Upper lobe of right lung (tissue), 1 donor: ENCODE data around the gene ZSCAN21. TPM values are rescaled to one million over a fixed set of nuclear protein-coding genes. Genes with fewer than 3 reads are reported as not detected.

Experiments
- ATAC-seq: fragments of 200-7000 bp; cut with Tn5 transposase; one replicate; pipeline ENCODE4 v1.9.1; 2020; ENCODE audit warnings: mild to moderate bottlenecking, moderate library complexity
- DNase-seq: peaks from one replicate; pipeline ENCODE4 v3.0.0-alpha.2; 2020
- H3K27ac ChIP-seq: fragments of 200-600 bp; one replicate; pipeline ENCODE4 v1.8.0; 2022
- H3K27me3 ChIP-seq: fragments of 200-600 bp; one replicate; pipeline ENCODE4 v1.8.0; 2022; ENCODE audit warnings: mild to moderate bottlenecking
- H3K36me3 ChIP-seq: fragments of 200-600 bp; one replicate; pipeline ENCODE4 v1.8.0; 2022
- H3K4me1 ChIP-seq: fragments of 200-600 bp; one replicate; pipeline ENCODE4 v1.8.0; 2022
- H3K4me3 ChIP-seq: fragments of 200-600 bp; one replicate; pipeline ENCODE4 v1.8.0; 2022; ENCODE audit warnings: mild to moderate bottlenecking
- H3K9me3 ChIP-seq: fragments of 200-600 bp; one replicate; pipeline ENCODE4 v1.8.0; 2022
- intact Hi-C: fragments of 100-400 bp; cut with DNase I; formaldehyde crosslinking; loops from one replicate; pipeline ENCODE4 v1.11.0; 2022
- total RNA-seq: library from RNA; stranded (reverse); fragmentation: NEBNext Ultra II Directional; extraction: Animal tissue kit (Norgen Biotek cat#: 25700); gene quantifications from one replicate; pipeline ENCODE4 v1.2.1, GENCODE V29; 2021
- TF ChIP-seq, protein P1 (sequence below): fragments of 200-600 bp; IDR thresholded peaks from one replicate; pipeline ENCODE4 v1.8.0; 2022; ENCODE audit warnings: antibody characterized with exemption
- donor health status: DM: no; HTN: yes; CAD: no; lungs with severe emphysema.

Gene ZSCAN21
- total RNA-seq, 1 donor from 2014 or later: 10.0 TPM

DNA sequence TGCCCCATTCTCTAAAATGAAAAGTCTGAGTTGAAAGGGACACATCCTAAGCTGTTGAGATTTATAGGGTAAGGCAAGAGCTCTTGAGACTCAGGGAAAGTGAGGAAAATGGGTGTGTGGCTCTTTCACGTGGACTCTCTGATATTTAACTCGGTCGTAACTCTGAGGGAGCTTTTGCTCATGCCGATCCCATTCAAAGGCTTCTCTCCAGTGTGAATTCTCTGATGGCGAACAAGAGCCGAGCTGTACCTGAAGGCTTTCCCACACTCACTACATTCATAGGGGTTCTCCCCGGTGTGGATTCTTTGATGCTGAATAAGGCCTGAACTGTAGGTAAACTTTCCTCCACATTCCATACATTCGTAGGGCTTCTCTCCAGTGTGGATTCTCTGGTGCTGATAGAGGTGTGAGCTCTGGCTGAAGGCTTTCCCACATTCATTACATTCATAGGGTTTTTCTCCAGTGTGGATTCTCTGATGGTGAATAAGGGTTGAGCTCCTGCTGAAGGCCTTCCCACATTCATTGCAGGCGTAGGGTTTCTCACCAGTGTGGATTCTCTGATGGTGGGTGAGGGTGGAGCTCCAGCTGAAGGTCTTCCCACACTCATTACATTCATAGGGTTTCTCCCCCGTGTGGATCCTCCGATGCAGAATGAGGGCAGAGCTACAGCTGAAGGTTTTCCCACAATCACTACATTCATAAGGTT is 21.6 kb downstream of the ZSCAN21 start:
- H3K27me3 ChIP-seq: no peaks in the 10 kb centered on the region
- no peaks in the 10 kb centered on the region for H3K4me1 ChIP-seq
- H3K36me3 ChIP-seq: peaks cover 69% of the 10 kb centered on the region
- DNase-seq (no peak), ATAC-seq (no peak)
- H3K9me3 ChIP-seq: peaks cover 16% of the 10 kb centered on the region
- TF ChIP-seq, protein P1, sequence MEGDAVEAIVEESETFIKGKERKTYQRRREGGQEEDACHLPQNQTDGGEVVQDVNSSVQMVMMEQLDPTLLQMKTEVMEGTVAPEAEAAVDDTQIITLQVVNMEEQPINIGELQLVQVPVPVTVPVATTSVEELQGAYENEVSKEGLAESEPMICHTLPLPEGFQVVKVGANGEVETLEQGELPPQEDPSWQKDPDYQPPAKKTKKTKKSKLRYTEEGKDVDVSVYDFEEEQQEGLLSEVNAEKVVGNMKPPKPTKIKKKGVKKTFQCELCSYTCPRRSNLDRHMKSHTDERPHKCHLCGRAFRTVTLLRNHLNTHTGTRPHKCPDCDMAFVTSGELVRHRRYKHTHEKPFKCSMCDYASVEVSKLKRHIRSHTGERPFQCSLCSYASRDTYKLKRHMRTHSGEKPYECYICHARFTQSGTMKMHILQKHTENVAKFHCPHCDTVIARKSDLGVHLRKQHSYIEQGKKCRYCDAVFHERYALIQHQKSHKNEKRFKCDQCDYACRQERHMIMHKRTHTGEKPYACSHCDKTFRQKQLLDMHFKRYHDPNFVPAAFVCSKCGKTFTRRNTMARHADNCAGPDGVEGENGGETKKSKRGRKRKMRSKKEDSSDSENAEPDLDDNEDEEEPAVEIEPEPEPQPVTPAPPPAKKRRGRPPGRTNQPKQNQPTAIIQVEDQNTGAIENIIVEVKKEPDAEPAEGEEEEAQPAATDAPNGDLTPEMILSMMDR: no peak
- H3K4me3 ChIP-seq: no peak overlapping the region
- intact Hi-C loops: no loop called here
- no peak overlapping the region for H3K27ac ChIP-seq

DNA sequence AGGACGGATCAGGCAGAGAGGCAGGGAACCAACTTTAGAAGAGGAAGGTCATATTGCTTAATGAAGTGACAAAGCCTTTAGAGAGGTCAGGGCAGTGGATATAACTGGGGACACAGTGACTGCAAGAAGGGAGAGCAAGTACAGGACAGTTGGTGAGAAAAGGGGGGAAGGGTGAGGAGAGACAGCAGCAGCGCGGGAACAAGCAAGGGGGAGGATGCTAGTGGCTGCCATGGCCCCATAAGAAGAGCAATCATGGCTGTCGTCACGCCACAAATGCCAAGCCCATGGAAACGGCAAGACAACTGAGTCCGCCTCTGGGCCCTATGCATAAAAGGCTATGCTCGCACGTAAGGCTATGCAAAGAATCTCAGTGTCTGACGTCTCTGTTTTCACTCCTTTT is 22.9 kb downstream of the ZSCAN21 start:
- H3K4me3 ChIP-seq: no peak overlapping the region
- H3K9me3 ChIP-seq: peaks cover 16% of the 10 kb centered on the region
- no peaks in the 10 kb centered on the region for H3K27me3 ChIP-seq
- TF ChIP-seq, protein P1: no peak
- no peak for ATAC-seq
- intact Hi-C loops: no loop called here
- H3K4me1 ChIP-seq: no peaks in the 10 kb centered on the region
- no peak overlapping the region for H3K27ac ChIP-seq
- H3K36me3 ChIP-seq: peaks cover 82% of the 10 kb centered on the region
- no peak for DNase-seq

DNA sequence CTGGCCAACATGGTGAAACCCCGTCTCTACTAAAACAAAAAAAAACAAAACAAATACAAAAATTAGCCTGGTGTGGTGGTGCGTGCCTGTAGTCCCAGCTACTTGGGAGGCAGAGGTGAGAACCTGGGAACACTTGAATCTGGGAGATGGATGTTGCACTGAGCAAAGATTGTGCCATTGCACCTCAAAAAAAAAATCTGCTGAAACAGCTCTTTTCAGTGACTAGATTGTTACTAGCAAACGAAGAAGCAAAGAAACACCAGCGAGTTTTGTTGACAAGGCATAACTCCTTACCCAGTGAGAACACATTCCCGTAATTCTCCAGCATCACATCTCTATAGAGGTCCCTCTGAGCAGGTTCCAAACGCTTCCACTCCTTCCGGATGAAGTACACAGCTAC is 25.3 kb downstream of the ZSCAN21 start:
- Histone ChIP-seq H3K27me3 (no peaks in the 10 kb centered on the region), H3K4me3 (no peak overlapping the region), H3K36me3 (peaks cover 96% of the 10 kb centered on the region), H3K27ac (no peak overlapping the region), H3K4me1 (no peaks in the 10 kb centered on the region), H3K9me3 (peaks cover 16% of the 10 kb centered on the region)
- intact Hi-C loops: no loop called here
- ATAC-seq (no peak), DNase-seq (no peak)
- TF ChIP-seq, protein P1: no peak

DNA sequence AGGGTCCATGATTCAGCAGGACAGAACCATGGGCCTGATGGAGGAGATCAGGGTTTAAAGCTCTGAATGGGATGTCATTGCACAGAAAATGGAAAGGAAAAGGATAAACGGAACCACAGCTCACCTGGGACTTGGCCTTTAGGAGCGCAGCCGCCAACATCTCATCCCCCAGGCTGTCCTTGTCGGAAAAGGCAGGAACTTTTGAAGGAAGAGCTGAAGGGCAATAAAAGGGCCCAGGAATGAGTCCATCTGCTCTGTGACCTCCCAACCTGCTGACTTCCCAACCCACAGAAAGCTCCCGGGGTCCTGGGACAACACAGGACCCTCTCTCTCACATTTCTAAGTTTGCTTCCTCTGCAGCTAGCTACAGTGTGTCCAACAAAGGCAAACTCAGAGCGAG is 25.8 kb downstream of the ZSCAN21 start:
- peaks cover 4% of the 10 kb centered on the region for H3K4me1 ChIP-seq
- no peaks in the 10 kb centered on the region for H3K27me3 ChIP-seq
- TF ChIP-seq, protein P1: no peak
- no peak overlapping the region for H3K27ac ChIP-seq
- DNase-seq (no peak), ATAC-seq (no peak)
- H3K4me3 ChIP-seq: no peak overlapping the region
- peaks cover 16% of the 10 kb centered on the region for H3K9me3 ChIP-seq
- intact Hi-C loops: no loop called here
- H3K36me3 ChIP-seq: peaks cover 93% of the 10 kb centered on the region

DNA sequence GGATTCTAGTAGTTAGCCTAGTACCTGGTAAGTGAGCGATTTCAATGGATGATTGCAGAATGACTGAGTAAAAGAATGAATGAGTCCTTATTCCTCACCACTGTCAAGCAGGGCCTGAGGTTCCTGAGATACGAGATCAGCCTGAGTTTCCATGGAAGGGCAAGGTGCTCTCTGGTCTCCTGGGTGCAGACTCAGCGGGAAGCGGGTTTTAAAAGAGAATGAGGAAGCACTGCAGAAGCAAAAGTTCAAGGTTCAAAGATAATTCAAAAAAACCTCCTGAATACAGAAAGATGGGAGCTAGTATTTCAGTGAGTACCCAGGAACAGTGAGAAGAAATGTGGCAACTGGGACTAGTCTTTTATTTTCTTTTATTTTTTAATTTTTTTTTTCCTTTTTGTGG is 27.6 kb downstream of the ZSCAN21 start:
- Histone ChIP-seq H3K4me1 (peaks cover 8% of the 10 kb centered on the region), H3K27me3 (no peaks in the 10 kb centered on the region), H3K4me3 (no peak overlapping the region), H3K9me3 (no peaks in the 10 kb centered on the region), H3K36me3 (peaks cover 75% of the 10 kb centered on the region), H3K27ac (no peak overlapping the region)
- TF ChIP-seq, protein P1: no peak
- intact Hi-C loops: no loop called here
- DNase-seq: no peak
- no peak for ATAC-seq
